ENCODE data around the gene PIEZO1.

PIEZO1 gene

GRCh38 chr16:88721815-88722755, 62.9 kb downstream of the PIEZO1 start:
- DNase-seq (ENCODE audit: low spot score) = no peak

GRCh38 chr16:88721236-88721635, 63.8 kb downstream of the PIEZO1 start:
- no peak for DNase-seq (ENCODE audit: low spot score)

- no peak for DNase-seq (ENCODE audit: low spot score)
Measured at GRCh38 chr16:88720396-88720970, 64.5 kb downstream of the PIEZO1 start.

DNA sequence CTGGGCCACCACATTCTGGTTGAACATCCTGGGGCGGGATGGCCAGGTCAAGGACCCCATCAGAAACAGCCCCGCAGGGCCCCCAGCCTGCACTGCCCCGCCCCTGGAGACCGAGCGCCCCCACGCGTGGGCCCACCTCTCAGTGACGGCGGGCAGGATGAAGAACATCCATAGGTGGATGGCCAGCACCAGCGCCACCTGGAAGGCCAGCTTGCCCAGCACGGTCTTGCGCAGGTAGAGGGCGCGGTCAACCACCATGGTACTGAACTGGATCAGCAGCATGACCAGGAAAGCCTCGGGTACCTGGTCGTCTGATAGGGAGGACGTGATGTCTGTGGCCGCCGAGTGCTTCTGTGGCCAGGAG, 65.1 kb downstream of the PIEZO1 start:
- no peak for DNase-seq (ENCODE audit: low spot score)

- DNase-seq (ENCODE audit: low spot score) = no peak
Measured at GRCh38 chr16:88719267-88719932, 65.6 kb downstream of the PIEZO1 start.

GRCh38 chr16:88718178-88718577, 66.8 kb downstream of the PIEZO1 start:
- DNase-seq (ENCODE audit: low spot score) = no peak

DNA sequence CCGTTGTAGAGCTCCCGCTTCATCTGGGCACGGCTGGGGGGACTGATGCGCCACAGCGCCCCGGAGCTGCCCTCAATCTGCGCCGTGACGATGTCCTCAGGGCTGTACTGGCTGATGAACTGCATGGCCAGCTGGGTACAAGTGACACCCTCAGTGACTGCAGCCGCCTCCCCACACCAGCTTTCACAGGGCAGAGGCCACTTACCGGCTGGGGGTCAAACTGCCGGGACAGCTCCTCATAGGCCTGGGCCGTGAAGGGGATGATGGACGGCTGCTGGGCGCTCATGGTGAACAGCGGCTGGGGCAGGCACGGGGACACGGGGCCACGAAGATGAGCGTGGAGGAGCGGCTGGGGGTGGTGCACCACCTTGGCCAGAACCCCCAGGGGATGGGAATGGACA, 68.4 kb downstream of the PIEZO1 start:
- DNase-seq (ENCODE audit: low spot score) = no peak

DNA sequence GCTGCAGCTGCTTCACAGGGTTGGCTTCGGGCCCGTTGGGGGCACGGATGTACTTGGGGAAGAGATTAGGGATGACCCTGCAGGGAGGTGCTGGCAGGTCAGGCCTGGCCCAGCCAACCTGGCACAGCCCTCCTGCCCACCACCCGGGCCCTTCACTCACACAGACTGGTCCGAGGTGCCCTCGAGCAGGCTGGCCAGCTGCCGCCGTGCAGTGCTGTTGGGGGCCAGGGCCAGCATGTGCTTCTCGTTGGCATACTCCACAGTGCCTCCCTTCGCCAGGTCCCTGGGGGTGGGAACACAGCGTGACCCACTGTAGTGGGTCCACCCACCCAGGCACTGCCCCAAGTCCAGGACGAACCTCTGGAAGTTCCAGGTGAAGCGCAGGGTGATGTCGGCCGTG, 68.8 kb downstream of the PIEZO1 start:
- DNase-seq (ENCODE audit: low spot score) = no peak

GRCh38 chr16:88715312-88716190, 69.5 kb downstream of the PIEZO1 start:
- no peak for DNase-seq (ENCODE audit: low spot score)

- DNase-seq (ENCODE audit: low spot score) = no peak
Measured at GRCh38 chr16:88714420-88715302, 70.4 kb downstream of the PIEZO1 start.

DNA sequence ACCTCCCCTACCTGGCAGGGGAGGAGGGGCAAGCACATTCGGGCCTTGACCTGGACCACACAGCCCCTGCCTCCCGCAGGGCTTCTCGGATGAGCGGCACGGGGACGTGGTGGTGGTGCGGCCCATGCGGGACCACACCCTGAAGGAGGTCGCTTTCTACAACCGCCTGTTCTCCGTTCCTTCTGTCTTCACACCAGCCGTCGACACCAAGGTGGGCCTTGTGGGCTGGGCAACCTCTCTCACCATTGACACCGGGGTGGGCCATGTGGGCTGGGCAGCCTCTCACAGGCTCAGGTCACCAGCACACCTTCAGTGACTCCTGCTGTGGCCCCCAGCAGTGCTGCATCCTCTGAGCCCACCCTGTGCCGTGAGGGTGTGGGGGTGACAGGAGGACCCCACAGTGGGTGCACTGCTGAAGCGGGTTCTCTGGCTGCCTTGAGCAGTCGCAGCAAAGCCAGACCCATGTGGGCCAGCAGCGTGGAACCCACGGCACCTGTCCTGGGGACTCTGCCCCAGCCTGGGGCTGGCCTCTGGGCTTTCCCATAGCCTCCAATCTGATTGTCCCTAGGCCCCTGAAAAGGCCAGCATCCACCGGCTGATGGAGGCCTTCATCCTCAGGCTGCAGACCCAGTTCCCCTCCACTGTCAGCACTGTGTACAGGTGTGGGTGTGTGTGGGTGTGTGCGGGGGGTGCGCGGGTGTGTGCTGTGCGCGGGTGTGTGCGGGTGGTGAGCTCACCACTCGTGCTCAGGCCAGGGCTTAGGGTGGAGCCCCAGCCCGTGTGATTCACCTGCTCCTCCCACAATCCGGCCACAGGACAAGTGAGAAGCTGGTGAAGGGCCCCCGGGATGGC, 71.2 kb downstream of the PIEZO1 start:
- peak; percentile 33 for DNase-seq (ENCODE audit: low spot score)

- DNase-seq (ENCODE audit: low spot score) = no peak
Measured at GRCh38 chr16:88713054-88713453, 72.0 kb downstream of the PIEZO1 start.

DNA sequence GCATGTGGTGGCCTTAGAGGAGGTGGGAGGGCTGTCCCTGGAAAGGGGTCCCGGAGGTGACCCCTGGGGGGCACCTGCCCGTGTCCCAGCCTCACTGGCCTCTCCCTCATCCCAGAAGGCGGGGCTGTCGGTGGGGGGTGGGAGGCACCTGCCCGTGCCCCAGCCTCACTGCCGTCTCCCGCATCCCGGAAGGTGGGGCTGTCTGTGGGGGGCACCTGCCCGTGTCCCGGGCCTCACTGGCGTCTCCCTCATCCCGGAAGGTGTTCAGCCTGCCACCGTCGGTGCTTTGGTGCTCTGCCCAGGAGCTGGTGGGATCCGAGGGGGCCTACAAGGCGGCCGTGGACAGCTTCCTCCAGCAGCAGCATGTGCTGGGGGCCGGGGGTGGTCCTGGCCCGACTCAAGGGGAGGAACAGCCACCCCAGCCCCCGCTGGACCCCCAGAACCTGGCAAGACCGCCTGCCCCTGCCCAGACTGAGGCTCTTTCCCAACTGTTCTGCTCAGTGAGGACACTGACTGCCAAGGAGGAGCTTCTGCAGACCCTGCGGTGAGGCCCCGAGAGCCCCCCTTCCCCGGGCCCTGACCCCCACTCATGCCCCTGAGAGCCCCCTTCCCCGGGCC, 72.5 kb downstream of the PIEZO1 start:
- DNase-seq (ENCODE audit: low spot score) = no peak

DNA sequence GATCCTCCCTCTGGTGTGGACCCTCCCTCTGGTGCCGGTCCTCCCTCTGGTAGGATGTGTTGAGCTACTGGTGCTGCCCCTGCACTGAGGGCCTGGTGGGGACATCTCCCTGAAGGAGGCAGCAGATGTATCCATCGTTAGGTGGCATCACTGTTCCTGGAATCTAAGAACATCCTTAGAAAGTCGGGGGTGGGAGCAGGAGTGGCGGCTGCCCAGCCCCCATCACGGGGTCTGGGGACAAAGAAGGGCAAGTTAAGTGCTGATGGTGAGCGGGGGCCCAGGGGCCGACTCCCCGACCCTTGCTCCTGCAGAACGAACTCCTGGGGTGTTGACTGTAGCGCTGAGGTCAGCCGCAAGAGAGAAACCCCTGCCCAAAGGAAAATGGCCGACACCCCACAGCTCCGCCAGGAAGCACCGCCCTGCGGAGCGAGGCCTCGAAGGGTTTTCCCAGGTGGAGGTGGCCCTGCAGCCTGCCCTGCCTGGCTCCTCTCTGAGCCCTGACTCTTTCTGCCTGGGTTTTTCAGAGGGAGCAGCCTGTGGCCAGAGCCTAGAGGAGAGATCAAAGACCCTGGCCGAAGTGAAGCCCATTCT, 73.2 kb downstream of the PIEZO1 start:
- DNase-seq (ENCODE audit: low spot score) = no peak

DNA sequence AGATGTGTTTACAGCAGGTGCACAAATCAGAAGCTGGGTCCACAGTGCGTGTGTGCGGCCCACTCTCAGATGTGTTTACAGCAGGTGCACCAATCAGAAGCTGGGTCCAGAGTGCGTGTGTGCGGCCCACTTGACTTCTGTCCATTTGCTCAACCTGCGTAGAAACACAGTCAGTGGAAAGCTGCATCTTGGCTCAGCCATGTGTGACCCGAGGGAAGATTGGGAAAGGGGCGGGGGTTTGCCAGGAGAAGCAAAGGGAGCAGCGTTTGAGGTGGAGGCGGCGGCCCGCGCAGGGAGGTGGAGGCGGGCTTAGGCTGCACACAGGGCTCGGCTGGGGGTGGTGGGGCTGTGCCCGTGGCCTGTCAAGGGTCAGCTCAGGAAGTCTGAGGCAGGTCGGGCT, 74.5 kb downstream of the PIEZO1 start:
- no peak for DNase-seq (ENCODE audit: low spot score)

- no peak for DNase-seq (ENCODE audit: low spot score)
Measured at GRCh38 chr16:88706965-88707826, 77.8 kb downstream of the PIEZO1 start.

GRCh38 chr16:88706229-88706964, 78.6 kb downstream of the PIEZO1 start, which contains the start of the genes CTU2 and RNF166:
Gene CTU2 (plus strand): TSS chr16:88706503. CDS start chr16:88706531, 28 bp downstream.
Gene RNF166 (minus strand): TSS chr16:88706408. CDS start chr16:88706325, 83 bp downstream.
- peak; percentile 97 for DNase-seq (ENCODE audit: low spot score)

All from AG08395 (cell line).